CD4-positive, alpha-beta T cell treated with Interleukin-15 for 4 hours (primary cell): ENCODE results near the gene UBQLN3.

Source experiments
- DNase-seq: peaks from one replicate; pipeline ENCODE4 v3.0.0-alpha.2; 2020; ENCODE audit warnings: low spot score

Gene UBQLN3

GRCh38 chr11:5505363-5506048, 4.3 kb downstream of the UBQLN3 start:
- DNase-seq: no peak

- no peak for DNase-seq
These were observed 5.3 kb downstream of the UBQLN3 start for GRCh38 chr11:5504403-5504921.

GRCh38 chr11:5500393-5500801, 9.4 kb downstream of the UBQLN3 start:
- DNase-seq: no peak

- DNase-seq: no peak
These were observed 10.1 kb downstream of the UBQLN3 start for GRCh38 chr11:5499671-5500070.

- no peak for DNase-seq
These were observed 20.0 kb downstream of the UBQLN3 start for GRCh38 chr11:5489576-5490357.

GRCh38 chr11:5488798-5489399, 20.9 kb downstream of the UBQLN3 start:
- no peak for DNase-seq

GRCh38 chr11:5488385-5488784, 21.4 kb downstream of the UBQLN3 start, which contains the start of gene OR52D1:
Gene OR52D1, plus strand, starts transcription at chr11:5488685. Its CDS starts 22 bp downstream, at chr11:5488707.
- DNase-seq: no peak

GRCh38 chr11:5486421-5486820, 23.3 kb downstream of the UBQLN3 start:
- DNase-seq: no peak

GRCh38 chr11:5486003-5486402, 23.8 kb downstream of the UBQLN3 start:
- DNase-seq: no peak

- DNase-seq: peak; percentile 39
These were observed 33.5 kb downstream of the UBQLN3 start for GRCh38 chr11:5476186-5476819.

- DNase-seq: no peak
These were observed 35.8 kb downstream of the UBQLN3 start for GRCh38 chr11:5473921-5474320.

- DNase-seq: no peak
These were observed 42.2 kb downstream of the UBQLN3 start for GRCh38 chr11:5467527-5467926.

- no peak for DNase-seq
These were observed 48.7 kb downstream of the UBQLN3 start for GRCh38 chr11:5460983-5461621.
